Astrocyte of the cerebellum (primary cell): Measurements from ENCODE around the gene DMXL2.

Source experiments
- DNase-seq: peaks from one replicate; pipeline ENCODE4 v3.0.0-alpha.2; 2011; ENCODE audit warnings: low read depth
- H3K4me3 ChIP-seq: 2 replicates; pipeline ENCODE4 v1.5.1; 2011; ENCODE audit warnings: mild to moderate bottlenecking, low read depth, low read length, moderate library complexity
- in situ Hi-C: cut with HindIII; loops from 2 replicates; pipeline ENCODE4 v1.10.0; 2017; ENCODE audit warnings: low sequenced_read_pairs
- TF ChIP-seq, protein P1 (sequence below): IDR thresholded peaks from 2 replicates; pipeline ENCODE4 v1.5.1; 2012; ENCODE audit warnings: low read length, low read depth, moderate library complexity, mild to moderate bottlenecking; ENCODE audit errors: missing control alignments

DMXL2 gene

DNA sequence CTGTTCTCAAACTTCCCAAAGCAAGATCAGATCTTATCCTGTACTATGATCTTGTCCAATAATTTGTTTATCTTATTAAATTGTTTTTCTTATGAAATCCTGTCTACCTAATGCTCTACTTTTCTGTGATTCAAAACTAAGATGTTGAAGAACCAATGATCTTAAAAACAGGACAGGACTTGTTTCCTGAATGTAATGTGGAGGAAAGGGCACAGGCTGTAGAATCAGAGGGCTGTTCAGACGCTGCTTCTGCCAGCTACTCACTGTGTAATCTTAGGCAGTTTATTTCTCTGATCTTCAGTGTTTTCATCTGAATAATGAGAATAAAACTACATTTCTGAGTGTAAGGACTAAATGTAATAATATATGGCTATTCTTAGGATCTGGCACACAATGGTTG, 20.1 kb upstream of the DMXL2 start:
- in situ Hi-C loops = no loop called here
- no peak for DNase-seq
- no peak overlapping the region for H3K4me3 ChIP-seq
- TF ChIP-seq, protein P1, sequence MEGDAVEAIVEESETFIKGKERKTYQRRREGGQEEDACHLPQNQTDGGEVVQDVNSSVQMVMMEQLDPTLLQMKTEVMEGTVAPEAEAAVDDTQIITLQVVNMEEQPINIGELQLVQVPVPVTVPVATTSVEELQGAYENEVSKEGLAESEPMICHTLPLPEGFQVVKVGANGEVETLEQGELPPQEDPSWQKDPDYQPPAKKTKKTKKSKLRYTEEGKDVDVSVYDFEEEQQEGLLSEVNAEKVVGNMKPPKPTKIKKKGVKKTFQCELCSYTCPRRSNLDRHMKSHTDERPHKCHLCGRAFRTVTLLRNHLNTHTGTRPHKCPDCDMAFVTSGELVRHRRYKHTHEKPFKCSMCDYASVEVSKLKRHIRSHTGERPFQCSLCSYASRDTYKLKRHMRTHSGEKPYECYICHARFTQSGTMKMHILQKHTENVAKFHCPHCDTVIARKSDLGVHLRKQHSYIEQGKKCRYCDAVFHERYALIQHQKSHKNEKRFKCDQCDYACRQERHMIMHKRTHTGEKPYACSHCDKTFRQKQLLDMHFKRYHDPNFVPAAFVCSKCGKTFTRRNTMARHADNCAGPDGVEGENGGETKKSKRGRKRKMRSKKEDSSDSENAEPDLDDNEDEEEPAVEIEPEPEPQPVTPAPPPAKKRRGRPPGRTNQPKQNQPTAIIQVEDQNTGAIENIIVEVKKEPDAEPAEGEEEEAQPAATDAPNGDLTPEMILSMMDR = no peak

DNA sequence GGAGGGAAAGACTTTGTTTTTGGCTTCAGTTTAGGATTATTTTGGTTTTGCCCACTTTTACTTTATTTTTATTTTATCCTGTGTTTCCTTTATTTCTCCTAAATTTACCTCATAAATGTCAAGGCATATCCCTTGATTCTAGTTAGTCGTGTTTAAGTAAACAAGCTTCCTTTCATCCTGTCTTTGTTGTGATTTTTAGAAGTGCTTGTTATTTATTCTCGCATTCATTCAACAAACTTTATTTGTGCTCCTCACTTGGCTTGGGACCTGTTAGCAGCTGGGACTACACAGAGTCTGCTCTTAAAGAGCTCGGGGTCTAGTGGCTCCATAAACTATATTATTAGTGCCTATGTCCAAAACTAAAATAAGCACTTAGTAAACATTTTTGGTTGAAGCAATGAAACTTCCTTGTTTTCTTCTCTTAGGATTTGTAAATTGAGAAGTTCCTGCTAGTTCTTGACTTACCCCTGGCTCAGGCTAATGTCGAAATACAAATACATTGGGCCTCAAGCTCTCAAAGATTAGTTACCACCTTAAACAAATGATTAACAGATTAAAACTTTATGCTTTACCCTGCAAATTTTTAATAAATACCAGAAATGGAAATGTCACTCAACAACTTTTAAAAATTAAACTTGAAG, 19.0 kb upstream of the DMXL2 start:
- in situ Hi-C loops = no loop called here
- TF ChIP-seq, protein P1 = no peak
- H3K4me3 ChIP-seq = no peak overlapping the region
- DNase-seq = no peak

DNA sequence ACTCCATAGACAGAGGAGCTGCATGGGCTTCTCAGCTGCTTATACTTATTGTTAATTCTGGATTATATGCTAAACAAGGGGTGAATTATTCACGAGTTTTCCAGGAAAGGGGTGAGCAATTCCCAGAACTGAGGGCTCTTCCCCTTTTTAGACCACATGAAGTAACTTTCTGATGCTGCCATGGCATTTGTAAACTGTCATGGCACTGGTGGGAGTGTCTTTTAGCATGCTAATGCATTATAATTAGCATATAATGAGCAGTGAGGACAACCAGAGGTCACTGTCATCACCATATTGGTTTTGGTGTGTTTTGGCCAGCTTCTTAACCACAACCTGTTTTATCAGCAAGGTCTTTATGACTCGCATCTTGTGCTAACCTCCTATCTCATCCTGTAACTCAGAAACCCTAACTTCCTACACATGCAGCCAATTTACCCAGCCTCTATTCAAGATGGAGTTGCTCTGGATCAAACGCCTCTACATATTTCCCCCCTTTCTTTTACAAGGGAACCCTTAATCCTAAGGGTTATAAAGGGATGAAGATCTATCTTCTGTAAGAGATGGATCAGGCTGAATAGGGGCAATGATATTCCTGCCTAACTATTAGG, 12.1 kb upstream of the DMXL2 start:
- no peak for DNase-seq
- H3K4me3 ChIP-seq = no peak overlapping the region
- in situ Hi-C loops = no loop called here
- TF ChIP-seq, protein P1 = no peak

DNA sequence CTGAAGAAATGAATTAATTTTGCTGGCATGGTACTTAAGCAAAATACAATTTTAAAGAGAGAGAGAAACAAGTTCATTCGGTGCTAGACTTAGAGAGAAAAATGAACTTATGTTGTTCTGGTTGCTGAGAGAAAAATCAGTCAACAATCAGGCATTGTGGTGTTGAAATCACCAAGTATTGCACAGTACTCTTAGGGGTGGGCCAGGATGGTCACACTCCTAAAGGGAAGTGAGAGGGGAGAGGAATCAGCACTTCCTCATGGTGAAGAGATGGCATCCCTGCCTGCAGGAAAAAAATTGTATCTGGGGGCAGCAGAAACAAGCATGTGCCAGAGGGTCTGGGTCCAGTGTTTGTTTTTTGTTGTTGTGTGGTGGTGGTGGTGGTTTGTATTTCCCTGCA, 7.0 kb upstream of the DMXL2 start:
- no peak for DNase-seq
- H3K4me3 ChIP-seq = no peak overlapping the region

DNA sequence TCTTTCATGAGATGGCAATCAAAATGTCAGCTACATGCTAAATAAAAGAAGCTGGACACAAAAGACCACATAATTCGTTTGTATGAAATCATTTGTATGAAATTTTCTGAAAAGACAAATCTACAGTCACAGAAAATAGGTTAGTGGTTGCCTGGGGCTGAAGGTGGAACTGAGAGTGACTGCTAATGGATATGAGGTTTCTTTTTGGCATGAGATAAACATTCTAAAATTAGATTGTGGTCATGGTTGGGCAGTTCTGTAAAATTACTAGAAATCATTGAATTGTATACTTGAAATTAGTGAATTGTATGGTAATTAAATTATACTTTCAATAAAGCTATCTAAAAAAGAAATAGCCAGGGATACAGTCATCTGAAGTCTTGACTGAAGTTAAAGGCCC, 2.7 kb upstream of the DMXL2 start:
- in situ Hi-C loops = no loop called here
- DNase-seq = no peak
- no peak overlapping the region for H3K4me3 ChIP-seq
- TF ChIP-seq, protein P1 = no peak

More for the DNA sequence above, 7.0 kb upstream of the DMXL2 start:
- TF ChIP-seq, protein P1 = no peak
- in situ Hi-C loops = no loop called here

DNA sequence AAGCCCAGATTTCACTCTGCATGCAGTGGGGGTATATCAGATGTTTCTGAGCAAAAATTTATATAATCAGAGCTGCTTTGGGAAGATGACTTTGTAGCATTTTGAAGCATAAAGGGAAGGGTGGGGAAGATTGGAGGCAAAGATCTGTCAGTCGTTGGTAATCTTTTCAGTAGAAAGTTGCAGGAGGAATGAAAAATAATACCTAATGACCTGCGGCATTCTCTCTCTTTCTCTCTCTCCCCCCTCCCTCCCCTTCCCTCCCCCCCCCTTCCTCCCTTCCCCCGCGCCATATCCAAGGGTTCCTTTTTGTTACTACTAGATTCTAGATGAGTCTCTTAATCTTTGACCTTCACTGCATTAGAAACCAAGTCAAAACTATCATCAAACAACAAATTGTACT, 1.5 kb upstream of the DMXL2 start:
- TF ChIP-seq, protein P1 = no peak
- no peak for DNase-seq
- H3K4me3 ChIP-seq = no peak overlapping the region
- in situ Hi-C loops = no loop called here
